HG02884 (cell line): ENCODE results near the gene ZFAND2A.

Source experiments
- ATAC-seq: cut with Tn5 transposase; IDR thresholded peaks from one replicate; pipeline ENCODE4 v1.9.1; 2021; ENCODE audit warnings: mild to moderate bottlenecking, moderate library complexity; ENCODE audit not compliant: unreplicated experiment

The ZFAND2A gene

DNA sequence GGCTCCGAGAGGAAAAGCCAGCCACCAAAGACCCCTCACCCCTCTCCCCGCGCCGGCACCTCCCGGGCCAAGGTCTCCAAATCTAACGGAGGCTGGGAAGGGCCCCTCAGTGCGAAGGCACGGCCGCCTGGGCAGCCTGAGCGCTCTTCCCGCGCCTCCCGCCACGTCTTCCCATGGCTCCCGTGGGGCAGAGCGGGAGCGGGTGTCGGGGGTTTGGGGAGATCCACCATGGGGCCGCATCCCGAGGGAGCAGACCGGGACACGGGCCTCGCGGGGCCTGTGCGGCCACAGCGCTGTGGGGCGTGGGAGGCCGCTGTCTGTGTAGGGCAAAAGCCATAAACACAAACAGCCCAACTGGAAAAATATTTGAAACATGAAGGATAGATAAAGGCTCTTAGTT is 49.6 kb downstream of the ZFAND2A start:
- no peak for ATAC-seq

DNA sequence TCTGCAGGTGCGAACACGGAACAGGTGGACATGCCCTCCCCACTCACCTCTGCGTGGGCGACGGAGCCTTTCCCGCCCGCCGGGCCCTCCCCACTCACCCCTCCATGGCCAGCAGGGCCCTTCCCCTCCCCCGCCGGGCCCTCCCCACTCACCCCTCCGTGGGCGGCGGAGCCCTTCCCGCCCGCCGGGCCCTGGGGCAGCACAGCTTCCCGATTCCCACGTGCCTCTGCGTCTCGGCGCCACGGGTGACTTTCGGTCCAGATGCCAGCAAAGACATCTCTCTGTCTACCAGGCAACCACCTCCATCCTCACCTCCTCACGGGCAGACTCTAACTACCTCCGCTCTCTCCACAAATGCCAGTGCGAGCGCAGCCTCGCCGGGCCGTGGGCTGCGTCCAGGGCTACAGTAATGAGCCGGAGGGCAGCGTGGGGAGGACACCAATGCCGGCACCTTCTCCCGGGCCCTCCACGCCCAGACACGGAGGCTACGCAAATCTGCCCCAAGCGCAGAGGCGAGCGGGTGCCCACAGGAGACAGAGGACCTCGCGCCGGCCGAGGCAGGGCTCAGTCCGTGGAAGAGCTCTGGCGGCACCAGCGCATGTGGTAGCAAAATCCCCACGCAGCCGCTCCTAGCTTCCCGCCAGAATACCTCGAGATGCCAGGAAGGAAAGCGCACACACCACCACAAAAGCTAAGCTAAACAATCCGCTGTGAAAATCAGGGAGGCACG is 50.2 kb downstream of the ZFAND2A start:
- no peak for ATAC-seq

- no peak for ATAC-seq
Measured at GRCh38 chr7:1108264-1108920, 51.6 kb downstream of the ZFAND2A start.

GRCh38 chr7:1106793-1107421 is 53.1 kb downstream of the ZFAND2A start:
- ATAC-seq = no peak

DNA sequence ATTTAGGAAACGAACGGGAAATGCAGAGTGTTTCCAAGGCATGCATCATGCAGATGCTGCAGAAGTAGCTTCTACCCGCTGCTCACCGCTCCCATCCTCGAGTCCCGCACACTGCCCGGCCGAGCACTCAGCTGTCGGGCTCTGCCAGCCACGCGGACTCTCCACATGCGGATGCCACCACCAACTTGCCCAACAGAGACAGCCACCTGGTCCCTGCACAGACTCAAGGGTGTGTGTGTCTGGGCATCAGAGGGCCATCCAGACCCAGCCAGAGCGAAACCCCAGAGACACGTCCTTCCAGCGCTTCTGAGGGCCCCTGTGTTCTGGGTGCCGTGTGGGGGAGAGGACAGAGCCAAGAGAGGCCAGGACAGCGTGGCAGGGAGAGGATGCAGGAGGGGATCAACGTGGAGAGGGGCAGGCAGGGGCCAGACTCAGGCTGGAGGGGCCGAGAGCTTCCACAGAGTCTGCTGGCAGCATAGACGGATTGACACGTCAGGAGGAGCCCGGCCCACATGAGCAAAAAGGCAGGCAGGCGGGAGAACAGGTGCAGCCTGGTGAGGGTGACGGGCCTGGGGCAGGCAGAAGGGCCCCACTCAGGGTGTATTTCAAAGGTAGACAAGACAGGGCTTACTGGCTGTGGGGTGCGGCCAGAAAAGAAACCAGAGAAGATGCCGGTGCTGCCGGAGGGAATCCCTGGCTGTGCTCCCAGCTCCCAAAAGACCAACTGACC is 53.8 kb downstream of the ZFAND2A start:
- ATAC-seq = no peak

DNA sequence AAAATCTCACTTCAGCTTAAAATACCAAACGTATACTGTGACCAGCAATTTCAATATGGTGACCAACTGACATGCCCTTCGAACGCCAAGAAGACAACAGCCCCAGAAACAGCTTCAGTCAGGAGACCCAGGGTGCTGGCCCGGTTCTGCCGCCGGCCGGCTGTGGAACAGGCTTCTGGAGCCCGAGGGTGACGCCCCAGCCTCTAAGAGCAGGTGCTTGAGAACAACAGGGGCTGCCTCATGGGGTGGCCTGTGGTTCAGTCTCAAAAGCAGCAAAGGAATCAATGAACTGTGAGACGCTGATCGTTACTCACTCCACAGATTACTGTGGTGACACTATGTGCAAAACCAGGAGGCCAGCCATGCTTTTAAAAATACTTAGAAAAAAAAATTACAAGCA is 54.8 kb downstream of the ZFAND2A start:
- ATAC-seq = peak; percentile 61

DNA sequence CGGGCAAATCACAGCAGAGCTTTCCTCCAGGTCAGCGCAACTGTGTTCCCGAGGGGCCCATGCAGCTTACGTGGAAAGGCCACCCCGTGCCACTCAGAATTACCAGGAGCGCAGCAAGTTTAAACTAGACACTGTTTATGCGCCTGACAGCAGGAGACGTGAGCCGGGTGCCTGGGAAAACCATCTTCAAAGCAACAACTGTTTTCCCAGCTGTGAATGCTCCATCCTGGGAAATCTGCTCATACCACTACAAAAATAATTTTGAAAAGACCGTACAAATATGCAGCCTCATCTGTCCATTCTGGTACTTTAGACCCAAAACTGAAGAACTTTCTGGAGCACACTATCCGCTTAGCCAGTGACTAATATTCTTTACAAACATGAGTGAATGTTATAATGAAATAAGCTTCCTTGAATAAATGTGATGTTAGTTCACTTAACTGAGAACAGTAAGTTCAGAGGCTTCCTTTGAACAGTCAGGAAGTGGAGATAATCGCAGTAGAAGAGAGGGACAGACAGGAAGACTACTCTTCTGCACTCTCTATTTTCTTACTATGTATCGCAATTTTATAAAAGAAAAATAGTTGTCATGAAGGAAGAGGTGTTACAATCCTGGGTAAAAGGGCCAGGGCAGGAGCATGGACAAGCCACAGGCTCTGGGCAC is 55.3 kb downstream of the ZFAND2A start:
- no peak for ATAC-seq

DNA sequence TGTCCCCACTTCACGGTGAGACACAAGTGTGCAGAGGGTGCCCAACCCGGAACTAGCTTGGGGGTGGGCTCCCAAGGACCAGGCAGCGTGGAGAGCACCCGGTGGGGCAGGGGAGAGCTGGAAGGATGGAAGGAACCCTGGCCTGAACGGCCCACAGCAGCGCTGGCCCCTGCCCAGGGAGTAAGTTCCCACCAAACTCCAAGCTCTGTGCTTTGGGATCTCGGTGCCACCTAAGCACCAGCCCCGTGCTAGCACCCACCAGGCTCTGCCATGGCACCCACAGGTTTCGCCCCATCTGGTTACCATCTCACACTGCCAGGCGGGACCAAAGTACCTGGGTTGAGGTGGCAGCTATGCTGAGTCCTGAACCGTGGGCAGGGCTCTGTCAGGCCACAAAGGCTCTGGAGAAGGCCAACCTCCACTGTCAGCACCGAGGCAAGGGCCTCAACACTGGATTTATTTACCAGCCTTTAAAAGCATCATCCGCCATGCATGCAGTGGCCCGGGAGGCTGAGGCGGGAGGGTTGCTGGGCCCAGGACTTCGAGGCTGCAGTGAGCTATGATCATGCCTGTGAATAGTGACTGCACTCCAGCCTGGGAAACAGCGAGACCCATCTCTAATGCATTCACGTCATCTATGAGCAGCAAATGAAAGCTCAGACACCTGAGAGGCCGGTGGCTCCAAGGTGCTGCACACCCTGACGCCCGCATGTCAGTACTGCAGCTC is 56.0 kb downstream of the ZFAND2A start:
- no peak for ATAC-seq

- peak; percentile 41 for ATAC-seq
Measured at GRCh38 chr7:1103009-1103788, 56.8 kb downstream of the ZFAND2A start.
